HepG2 (cell line): ENCODE results near the gene RHBDL3. TPM values are rescaled to one million over a fixed set of nuclear protein-coding genes. Genes with fewer than 3 reads are reported as not detected.
"Not testable (repeated sequence)": the region's sequence is repeated elsewhere in the genome, so short reads cannot be mapped to it uniquely, and the experiment has no call there.

Source experiments
- ATAC-seq: fragments of 200-7000 bp; cut with Tn5 transposase; 3 replicates; pipeline ENCODE4 v1.9.1; 2020; ENCODE audit warnings: mild to moderate bottlenecking, moderate library complexity
- BruUV-seq: library from RNA; stranded (reverse); fragments of 400-500 nt; replicated peaks from 2 replicates; lab custom pipeline; 2021; lab: Mats Ljungman, UMichigan
- CTCF ChIA-PET: fragments of 300-600 bp; formaldehyde crosslinking; extraction: SDS; loops from one replicate; lab custom pipeline; 2021; ENCODE audit warnings: low total read pairs, inconsistent platforms, low intra/inter-chr PET ratio; lab: Yijun Ruan, JAX
- POLR2A ChIA-PET: fragments of 350-600 bp; sonication (Branson Sonifier 250); formaldehyde crosslinking; loops from one replicate; lab custom pipeline; 2020; ENCODE audit warnings: antibody characterized with exemption, inconsistent platforms; lab: Yijun Ruan, JAX
- DNase-seq: peaks from one replicate; pipeline ENCODE4 v3.0.0-alpha.2; 2015; ENCODE audit warnings: low spot score
- FAIRE-seq: peaks from 3 replicates; lab custom pipeline; 2011; peaks lifted over from hg19 to GRCh38; lab: Jason Lieb, UNC
- H2AFZ ChIP-seq: one replicate; pipeline ENCODE4 v1.6.1; 2011; ENCODE audit warnings: low read length, inconsistent platforms
- H3K27ac ChIP-seq: fragments of 300-600 bp; 3 replicates; pipeline ENCODE4 v1.8.0; 2011; ENCODE audit warnings: mixed run types, mild to moderate bottlenecking, mixed read lengths, low read length, inconsistent platforms; ENCODE audit not compliant: insufficient read depth; ENCODE audit errors: extremely low read length
- H3K27me3 ChIP-seq, 2 experiments: fragments of 200-600 bp in 1 of 2; 2 replicates in 1 of 2; 3 replicates in 1 of 2; pipeline versions ENCODE4 v1.6.0 to v1.8.0; 2011; ENCODE audit warnings: low read length in 2 of 2, mild to moderate bottlenecking in 2 of 2, moderate library complexity in 2 of 2, inconsistent platforms in 1 of 2; ENCODE audit not compliant: insufficient read depth in 2 of 2, control insufficient read depth in 1 of 2
- H3K36me3 ChIP-seq, 2 experiments: fragments of 200-600 bp in 1 of 2; replicated peaks in 1 of 2; 2 replicates in 1 of 2; 3 replicates in 1 of 2; pipeline versions ENCODE4 v1.5.1 to v1.8.0; 2011; ENCODE audit warnings: low read length in 2 of 2, inconsistent platforms in 1 of 2; ENCODE audit not compliant: insufficient read depth in 2 of 2, control insufficient read depth in 1 of 2
- H3K4me1 ChIP-seq: 2 replicates; pipeline ENCODE4 v1.5.1; 2012; ENCODE audit warnings: low read length, inconsistent platforms; ENCODE audit not compliant: insufficient read depth
- H3K4me2 ChIP-seq: 2 replicates; pipeline ENCODE4 v1.6.0; 2011; ENCODE audit warnings: low read depth, low read length, inconsistent platforms
- H3K4me3 ChIP-seq, 3 experiments: fragments of 200-600 bp in 1 of 3; sonication (generic), shearing (Covaris generic) in 1 of 3; replicated peaks in 1 of 3; 2 replicates each; pipeline ENCODE4 v1.5.1; 2011 to 2016; ENCODE audit warnings: low read length in 3 of 3, inconsistent platforms in 2 of 3, low read depth in 2 of 3, mild to moderate bottlenecking in 2 of 3, control low read depth in 1 of 3, mixed read lengths in 1 of 3; ENCODE audit not compliant: insufficient read depth in 1 of 3
- H3K79me2 ChIP-seq: one replicate; pipeline ENCODE4 v1.6.1; 2011; ENCODE audit warnings: low read length, inconsistent platforms; ENCODE audit not compliant: insufficient read depth
- H3K9ac ChIP-seq: 2 replicates; pipeline ENCODE4 v1.6.0; 2011; ENCODE audit warnings: mild to moderate bottlenecking, low read depth, low read length, inconsistent platforms; ENCODE audit not compliant: insufficient read depth
- H3K9me3 ChIP-seq: 2 replicates; pipeline ENCODE4 v1.5.1; 2012; ENCODE audit warnings: mild to moderate bottlenecking, low read length
- H4K20me1 ChIP-seq: 2 replicates; pipeline ENCODE4 v1.6.0; 2011; ENCODE audit warnings: inconsistent platforms, mild to moderate bottlenecking, low read length, moderate library complexity; ENCODE audit not compliant: insufficient read depth
- DNMT1 ChIP-seq: sonication (generic); formaldehyde crosslinking; IDR thresholded peaks from 2 replicates; pipeline ENCODE4 v1.5.1; 2020; ENCODE audit warnings: mild to moderate bottlenecking, missing genetic modification reagents
- EED ChIP-seq: sonication (generic); formaldehyde crosslinking; IDR thresholded peaks from 2 replicates; pipeline ENCODE4 v1.5.0; 2020; ENCODE audit warnings: mild to moderate bottlenecking, missing genetic modification reagents
- ETV5 ChIP-seq: IDR thresholded peaks from 2 replicates; pipeline ENCODE4 v1.6.1; 2018; ENCODE audit warnings: missing biosample characterization, missing genetic modification reagents, inconsistent platforms, borderline replicate concordance
- NFIB ChIP-seq: sonication (generic); formaldehyde crosslinking; IDR thresholded peaks from 2 replicates; pipeline ENCODE4 v1.9.0; 2021; ENCODE audit warnings: missing genetic modification reagents, mild to moderate bottlenecking, borderline replicate concordance
- RORA ChIP-seq: sonication (generic); formaldehyde crosslinking; IDR thresholded peaks from 2 replicates; pipeline ENCODE4 v1.5.0; 2020; ENCODE audit warnings: mild to moderate bottlenecking, missing genetic modification reagents, moderate library complexity
- SSRP1 ChIP-seq: IDR thresholded peaks from 2 replicates; pipeline ENCODE4 v1.6.1; 2016; ENCODE audit warnings: control low read depth
- ZBTB8A ChIP-seq: sonication (generic); formaldehyde crosslinking; IDR thresholded peaks from 2 replicates; pipeline ENCODE4 v1.4.0; 2020; ENCODE audit warnings: mild to moderate bottlenecking, low read depth, missing genetic modification reagents, borderline replicate concordance
- ZFP82 ChIP-seq: sonication (generic); formaldehyde crosslinking; IDR thresholded peaks from 2 replicates; pipeline ENCODE4 v1.5.1; 2020; ENCODE audit warnings: mild to moderate bottlenecking, missing genetic modification reagents, borderline replicate concordance
- ZNF292 ChIP-seq: sonication (generic); formaldehyde crosslinking; IDR thresholded peaks from 2 replicates; pipeline ENCODE4 v1.8.1; 2022; ENCODE audit warnings: mild to moderate bottlenecking, low read depth, missing genetic modification reagents, borderline replicate concordance
- ZNF605 ChIP-seq: sonication (generic); formaldehyde crosslinking; IDR thresholded peaks from 2 replicates; pipeline ENCODE4 v1.8.0; 2022; ENCODE audit warnings: mild to moderate bottlenecking, missing genetic modification reagents
- WGBS: methylation state at CpG from one replicate; pipeline ENCODE4 v1.1.6; 2017; ENCODE audit warnings: low lambda C conversion rate; 5-methylcytosine and 5-hydroxymethylcytosine counted together
- in situ Hi-C: cut with HindIII; loops from 2 replicates; pipeline ENCODE4 v1.10.0; 2017; ENCODE audit warnings: low pct_unique_long_range_greater_than_20kb; ENCODE audit not compliant: extremely low pct_ligation_motif_present
- intact Hi-C: fragments of 100-400 bp; cut with micrococcal nuclease; formaldehyde crosslinking; loops from one replicate; pipeline ENCODE4 v1.10.0; 2022; ENCODE audit not compliant: unreplicated experiment
- polyA plus RNA-seq, 8 experiments: library from polyadenylated mRNA; depleted of rRNA in 3 of 8; stranded (reverse) in 7 of 8; unstranded in 1 of 8; fragments of >200 nt; fragmentation: Illumina TruSeq in 4 of 8; extraction: Trizol in 4 of 8; gene quantifications; 2 replicates each; pipeline versions ENCODE4 v1.2.1 to v1.2.3, GENCODE V29; 2011 to 2016; ENCODE audit warnings: low read depth in 4 of 8, missing spikeins in 1 of 8, mixed read lengths in 1 of 8; ENCODE audit not compliant: insufficient read depth in 1 of 8
- total RNA-seq, 5 experiments: library from RNA; depleted of rRNA; stranded (reverse); fragments of >200 nt; fragmentation: Illumina TruSeq; extraction: Trizol; gene quantifications; 2 replicates each; pipeline ENCODE4 v1.2.3, GENCODE V29; 2016; ENCODE audit warnings: low read depth in 1 of 5
- TF ChIP-seq, protein P1 (sequence below): sonication (generic); formaldehyde crosslinking; IDR thresholded peaks from 2 replicates; pipeline ENCODE4 v1.5.0; 2020; ENCODE audit warnings: missing genetic modification reagents
- TF ChIP-seq, protein P2 (sequence below): sonication (generic); formaldehyde crosslinking; conservative IDR thresholded peaks from 2 replicates; pipeline ENCODE4 v1.4.0; 2020; ENCODE audit warnings: missing genetic modification reagents

The RHBDL3 gene
- total and polyA plus RNA-seq, 2 of the 13 experiments (the other 11 are each of a cell fraction or from before 2014, with no cell fraction given): 0.09 TPM; not detected in 1

DNA sequence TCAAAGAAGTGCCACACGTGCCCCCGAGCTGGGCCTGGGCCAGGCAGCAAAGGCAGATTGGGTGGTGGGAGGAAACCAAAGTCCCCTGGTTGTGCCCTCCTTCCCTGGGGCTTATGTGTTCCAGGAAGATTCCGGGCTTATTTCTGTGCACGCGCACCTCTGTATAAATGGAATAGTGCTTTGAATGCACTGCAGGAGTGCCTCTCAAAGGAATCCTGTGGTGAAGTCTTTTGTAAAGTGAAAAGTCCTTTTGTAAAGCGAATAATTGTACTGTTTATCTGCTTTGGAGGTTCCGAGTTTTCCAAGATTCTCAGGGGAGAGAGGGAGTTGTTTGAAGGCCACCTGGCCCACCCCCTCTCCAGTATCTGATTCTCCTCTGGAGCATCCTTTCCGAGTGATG is 49.5 kb downstream of the RHBDL3 start:
- H2AFZ ChIP-seq: no peak overlapping the region
- H3K4me2 ChIP-seq: no peak overlapping the region
- no peaks in the 10 kb centered on the region for H4K20me1 ChIP-seq
- in situ Hi-C loops: no loop called here
- H3K9me3 ChIP-seq: no peaks in the 10 kb centered on the region
- ChIA-PET POLR2A (no interaction called here), CTCF (no interaction called here)
- H3K4me1 ChIP-seq: peaks cover 49% of the 10 kb centered on the region
- no peak overlapping the region for H3K9ac ChIP-seq
- intact Hi-C loops: no loop called here
- DNase-seq: no peak
- no peak overlapping the region for H3K4me3 ChIP-seq
- TF ChIP-seq, protein P1, sequence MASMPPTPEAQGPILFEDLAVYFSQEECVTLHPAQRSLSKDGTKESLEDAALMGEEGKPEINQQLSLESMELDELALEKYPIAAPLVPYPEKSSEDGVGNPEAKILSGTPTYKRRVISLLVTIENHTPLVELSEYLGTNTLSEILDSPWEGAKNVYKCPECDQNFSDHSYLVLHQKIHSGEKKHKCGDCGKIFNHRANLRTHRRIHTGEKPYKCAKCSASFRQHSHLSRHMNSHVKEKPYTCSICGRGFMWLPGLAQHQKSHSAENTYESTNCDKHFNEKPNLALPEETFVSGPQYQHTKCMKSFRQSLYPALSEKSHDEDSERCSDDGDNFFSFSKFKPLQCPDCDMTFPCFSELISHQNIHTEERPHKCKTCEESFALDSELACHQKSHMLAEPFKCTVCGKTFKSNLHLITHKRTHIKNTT (CRISPR knock-in tag): no peak
- TF ChIP-seq, protein P2, sequence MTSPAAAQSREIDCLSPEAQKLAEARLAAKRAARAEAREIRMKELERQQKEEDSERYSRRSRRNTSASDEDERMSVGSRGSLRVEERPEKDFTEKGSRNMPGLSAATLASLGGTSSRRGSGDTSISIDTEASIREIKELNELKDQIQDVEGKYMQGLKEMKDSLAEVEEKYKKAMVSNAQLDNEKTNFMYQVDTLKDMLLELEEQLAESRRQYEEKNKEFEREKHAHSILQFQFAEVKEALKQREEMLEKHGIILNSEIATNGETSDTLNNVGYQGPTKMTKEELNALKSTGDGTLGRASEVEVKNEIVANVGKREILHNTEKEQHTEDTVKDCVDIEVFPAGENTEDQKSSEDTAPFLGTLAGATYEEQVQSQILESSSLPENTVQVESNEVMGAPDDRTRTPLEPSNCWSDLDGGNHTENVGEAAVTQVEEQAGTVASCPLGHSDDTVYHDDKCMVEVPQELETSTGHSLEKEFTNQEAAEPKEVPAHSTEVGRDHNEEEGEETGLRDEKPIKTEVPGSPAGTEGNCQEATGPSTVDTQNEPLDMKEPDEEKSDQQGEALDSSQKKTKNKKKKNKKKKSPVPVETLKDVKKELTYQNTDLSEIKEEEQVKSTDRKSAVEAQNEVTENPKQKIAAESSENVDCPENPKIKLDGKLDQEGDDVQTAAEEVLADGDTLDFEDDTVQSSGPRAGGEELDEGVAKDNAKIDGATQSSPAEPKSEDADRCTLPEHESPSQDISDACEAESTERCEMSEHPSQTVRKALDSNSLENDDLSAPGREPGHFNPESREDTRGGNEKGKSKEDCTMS (CRISPR knock-in tag): no peak
- TF ChIP-seq ETV5: no peak
- TF ChIP-seq RORA (CRISPR knock-in tag): no peak
- TF ChIP-seq EED (CRISPR knock-in tag): no peak
- TF ChIP-seq ZFP82: no peak
- no peak for TF ChIP-seq ZNF605 (CRISPR knock-in tag)
- TF ChIP-seq ZBTB8A (CRISPR knock-in tag): no peak
- no peak for TF ChIP-seq ZNF292 (CRISPR knock-in tag)
- TF ChIP-seq NFIB: no peak
- TF ChIP-seq SSRP1: no peak
- no peak for TF ChIP-seq DNMT1 (CRISPR knock-in tag)
- TF ChIP-seq, all 625 proteins: peak for 0
- Histone ChIP-seq H3K79me2 (no peaks in the 10 kb centered on the region), H3K36me3 (no peaks in the 10 kb centered on the region), H3K27me3 (peaks cover 3 to 11% of the 10 kb centered on the region in 2 experiments; a peak in 4 of 5 replicates), H3K27ac (no peak overlapping the region)
- no peak for ATAC-seq
- WGBS: 65% methylated on average over 5 of the region's 8 CpGs
- BruUV-seq: no TSS peak
- no peak for FAIRE-seq

DNA sequence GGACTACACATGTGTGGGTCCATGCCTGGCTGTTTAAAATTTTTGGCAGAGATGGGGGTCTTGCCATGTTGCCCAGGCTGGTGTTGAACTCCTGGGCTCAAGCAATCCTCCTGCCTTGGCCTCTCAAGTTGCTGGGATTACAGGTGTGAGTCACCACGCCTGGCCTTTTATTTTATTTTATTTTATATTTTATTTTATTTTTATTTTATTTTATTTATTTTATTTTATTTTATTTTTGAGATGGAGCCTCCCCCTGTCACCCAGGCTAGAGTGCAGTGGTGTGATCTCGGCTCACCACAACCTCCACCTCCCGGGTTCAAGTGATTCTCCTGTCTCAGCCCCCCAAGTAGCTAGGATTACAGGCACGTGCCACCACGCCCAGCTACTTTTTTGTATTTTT is 51.0 kb downstream of the RHBDL3 start:
- DNase-seq, H3K4me2 ChIP-seq, H2AFZ ChIP-seq, H3K9me3 ChIP-seq, POLR2A ChIA-PET, H3K4me3 ChIP-seq, FAIRE-seq, BruUV-seq, in situ Hi-C loops, H3K9ac ChIP-seq, H4K20me1 ChIP-seq, H3K79me2 ChIP-seq, CTCF ChIA-PET, H3K36me3 ChIP-seq, intact Hi-C loops, ATAC-seq, H3K27ac ChIP-seq: not testable (repeated sequence)
- Histone ChIP-seq H3K4me1 (peaks cover 54% of the 10 kb centered on the region), H3K27me3 (peaks cover 3 to 11% of the 10 kb centered on the region in 2 experiments; a peak in 4 of 5 replicates)
- WGBS: 82% methylated on average over 5 of the region's 5 CpGs
